ENCODE measurements around the gene NT5C2.
"Not testable (repeated sequence)": the region's sequence is repeated elsewhere in the genome, so short reads cannot be mapped to it uniquely, and the experiment has no call there.

The NT5C2 gene

GRCh38 chr10:103232131-103232673 is 39.1 kb upstream of the NT5C2 start:
- DNase-seq (ENCODE audit: low read depth) = no peak
- no peak overlapping the region for H3K4me3 ChIP-seq (ENCODE audit: low read depth, low read length)
- no peak for TF ChIP-seq MYC (IDR thresholded peaks at IDR 0.05; ENCODE audit: low read depth, low read length)
- no peak for TF ChIP-seq POLR2A (IDR thresholded peaks at IDR 0.05; ENCODE audit: extremely low read depth, insufficient read length)
- no peak for TF ChIP-seq MAX (IDR thresholded peaks at IDR 0.05; ENCODE audit: low read depth, low read length)
- TF ChIP-seq CTCF (IDR thresholded peaks at IDR 0.05; ENCODE audit: low read depth, low read length) = no peak

GRCh38 chr10:103231047-103231551 is 38.0 kb upstream of the NT5C2 start:
- no peak for TF ChIP-seq CTCF (IDR thresholded peaks at IDR 0.05; ENCODE audit: low read depth, low read length)
- TF ChIP-seq MAX (IDR thresholded peaks at IDR 0.05; ENCODE audit: low read depth, low read length) = no peak
- no peak for TF ChIP-seq MYC (IDR thresholded peaks at IDR 0.05; ENCODE audit: low read depth, low read length)
- no peak for TF ChIP-seq POLR2A (IDR thresholded peaks at IDR 0.05; ENCODE audit: extremely low read depth, insufficient read length)
- no peak for DNase-seq (ENCODE audit: low read depth)
- H3K4me3 ChIP-seq (ENCODE audit: low read depth, low read length) = no peak overlapping the region

GRCh38 chr10:103227416-103227815 is 34.3 kb upstream of the NT5C2 start:
- TF ChIP-seq CTCF (IDR thresholded peaks at IDR 0.05; ENCODE audit: low read depth, low read length) = no peak
- TF ChIP-seq POLR2A (IDR thresholded peaks at IDR 0.05; ENCODE audit: extremely low read depth, insufficient read length) = no peak
- H3K4me3 ChIP-seq (ENCODE audit: low read depth, low read length) = no peak overlapping the region
- no peak for DNase-seq (ENCODE audit: low read depth)

GRCh38 chr10:103225939-103226338 is 32.9 kb upstream of the NT5C2 start:
- no peak for DNase-seq (ENCODE audit: low read depth)
- no peak for TF ChIP-seq POLR2A (IDR thresholded peaks at IDR 0.05; ENCODE audit: extremely low read depth, insufficient read length)
- no peak for TF ChIP-seq MYC (IDR thresholded peaks at IDR 0.05; ENCODE audit: low read depth, low read length)
- TF ChIP-seq CTCF (IDR thresholded peaks at IDR 0.05; ENCODE audit: low read depth, low read length) = no peak
- no peak for TF ChIP-seq MAX (IDR thresholded peaks at IDR 0.05; ENCODE audit: low read depth, low read length)
- H3K4me3 ChIP-seq (ENCODE audit: low read depth, low read length) = no peak overlapping the region

- not testable (repeated sequence) for DNase-seq (ENCODE audit: low read depth); H3K4me3 ChIP-seq (ENCODE audit: low read depth, low read length)
Observed at GRCh38 chr10:103224721-103225120, 31.6 kb upstream of the NT5C2 start.

GRCh38 chr10:103224133-103224532 is 31.1 kb upstream of the NT5C2 start:
- DNase-seq (ENCODE audit: low read depth) = no peak
- no peak for TF ChIP-seq MAX (IDR thresholded peaks at IDR 0.05; ENCODE audit: low read depth, low read length)
- TF ChIP-seq CTCF (IDR thresholded peaks at IDR 0.05; ENCODE audit: low read depth, low read length) = no peak
- TF ChIP-seq POLR2A (IDR thresholded peaks at IDR 0.05; ENCODE audit: extremely low read depth, insufficient read length) = no peak
- no peak for TF ChIP-seq MYC (IDR thresholded peaks at IDR 0.05; ENCODE audit: low read depth, low read length)

GRCh38 chr10:103216362-103216761 is 23.3 kb upstream of the NT5C2 start:
- DNase-seq (ENCODE audit: low read depth) = not testable (repeated sequence)

More at GRCh38 chr10:103224133-103224532, 31.1 kb upstream of the NT5C2 start:
- no peak overlapping the region for H3K4me3 ChIP-seq (ENCODE audit: low read depth, low read length)

More at GRCh38 chr10:103216362-103216761, 23.3 kb upstream of the NT5C2 start:
- H3K4me3 ChIP-seq (ENCODE audit: low read depth, low read length) = not testable (repeated sequence)

All from NB4 (cell line).